Chondrocyte (in vitro differentiated cells): ENCODE results near the gene CDC42. TPM values are rescaled to one million over a fixed set of nuclear protein-coding genes. Genes with fewer than 3 reads are reported as not detected.
"Not testable (repeated sequence)": the region's sequence is repeated elsewhere in the genome, so short reads cannot be mapped to it uniquely, and the experiment has no call there.

Source experiments
- DNase-seq: peaks from one replicate; pipeline ENCODE4 v3.0.0; 2021; ENCODE audit warnings: mixed read lengths, low spot score
- H3K27ac Mint-ChIP-seq: one replicate; pipeline ENCODE4 v1.8.0; 2021; ENCODE audit warnings: mild to moderate bottlenecking, moderate library complexity, mixed read lengths; ENCODE audit not compliant: unreplicated experiment
- H3K27me3 Mint-ChIP-seq: 2 replicates; pipeline ENCODE4 v1.8.0; 2021; ENCODE audit warnings: low read depth, mixed read lengths
- H3K36me3 Mint-ChIP-seq: 2 replicates; pipeline ENCODE4 v1.8.0; 2021; ENCODE audit warnings: low read depth, mixed read lengths
- H3K4me1 Mint-ChIP-seq: 2 replicates; pipeline ENCODE4 v1.8.0; 2021; ENCODE audit warnings: low read depth, mild to moderate bottlenecking, mixed read lengths
- H3K4me3 Mint-ChIP-seq: one replicate; pipeline ENCODE4 v1.8.0; 2021; ENCODE audit warnings: mild to moderate bottlenecking, moderate library complexity, mixed read lengths; ENCODE audit not compliant: unreplicated experiment
- H3K9me3 Mint-ChIP-seq: 2 replicates; pipeline ENCODE4 v1.8.0; 2021; ENCODE audit warnings: low read depth, mixed read lengths
- total RNA-seq: library from RNA; stranded (reverse); gene quantifications from 3 replicates; pipeline ENCODE4 v1.2.1, GENCODE V29; 2021
- TF ChIP-seq, protein P1 (sequence below): fragments of 200-600 bp; sonication (generic); IDR thresholded peaks from 2 replicates; pipeline ENCODE4 v1.5.0; 2021; ENCODE audit warnings: antibody characterized with exemption, mild to moderate bottlenecking, moderate library complexity

The CDC42 gene
- total RNA-seq, 1 donor from 2014 or later, result 272 TPM

- H3K36me3 Mint-ChIP-seq, result no peaks in the 10 kb centered on the region
- no peaks in the 10 kb centered on the region for H3K27me3 Mint-ChIP-seq
- no peak overlapping the region for H3K27ac Mint-ChIP-seq
- peaks cover 28% of the 10 kb centered on the region for H3K4me1 Mint-ChIP-seq
- TF ChIP-seq, protein P1, sequence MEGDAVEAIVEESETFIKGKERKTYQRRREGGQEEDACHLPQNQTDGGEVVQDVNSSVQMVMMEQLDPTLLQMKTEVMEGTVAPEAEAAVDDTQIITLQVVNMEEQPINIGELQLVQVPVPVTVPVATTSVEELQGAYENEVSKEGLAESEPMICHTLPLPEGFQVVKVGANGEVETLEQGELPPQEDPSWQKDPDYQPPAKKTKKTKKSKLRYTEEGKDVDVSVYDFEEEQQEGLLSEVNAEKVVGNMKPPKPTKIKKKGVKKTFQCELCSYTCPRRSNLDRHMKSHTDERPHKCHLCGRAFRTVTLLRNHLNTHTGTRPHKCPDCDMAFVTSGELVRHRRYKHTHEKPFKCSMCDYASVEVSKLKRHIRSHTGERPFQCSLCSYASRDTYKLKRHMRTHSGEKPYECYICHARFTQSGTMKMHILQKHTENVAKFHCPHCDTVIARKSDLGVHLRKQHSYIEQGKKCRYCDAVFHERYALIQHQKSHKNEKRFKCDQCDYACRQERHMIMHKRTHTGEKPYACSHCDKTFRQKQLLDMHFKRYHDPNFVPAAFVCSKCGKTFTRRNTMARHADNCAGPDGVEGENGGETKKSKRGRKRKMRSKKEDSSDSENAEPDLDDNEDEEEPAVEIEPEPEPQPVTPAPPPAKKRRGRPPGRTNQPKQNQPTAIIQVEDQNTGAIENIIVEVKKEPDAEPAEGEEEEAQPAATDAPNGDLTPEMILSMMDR, result no peak
- no peaks in the 10 kb centered on the region for H3K9me3 Mint-ChIP-seq
- H3K4me3 Mint-ChIP-seq, result peak overlapping the region; percentile 95
- no peak for DNase-seq
Measured at GRCh38 chr1:22026924-22027289, 25.6 kb upstream of the CDC42 start.

- Mint-ChIP-seq H3K27ac (no peak overlapping the region), H3K4me3 (no peak overlapping the region), H3K36me3 (no peaks in the 10 kb centered on the region), H3K27me3 (no peaks in the 10 kb centered on the region), H3K9me3 (no peaks in the 10 kb centered on the region), H3K4me1 (peaks cover 8% of the 10 kb centered on the region)
- TF ChIP-seq, protein P1, result no peak
- DNase-seq, result no peak
Measured at GRCh38 chr1:22030057-22030456, 22.5 kb upstream of the CDC42 start.

GRCh38 chr1:22030473-22030872, 22.0 kb upstream of the CDC42 start:
- H3K27me3 Mint-ChIP-seq, result no peaks in the 10 kb centered on the region
- no peaks in the 10 kb centered on the region for H3K36me3 Mint-ChIP-seq
- H3K4me1 Mint-ChIP-seq, result peaks cover 8% of the 10 kb centered on the region
- no peak overlapping the region for H3K27ac Mint-ChIP-seq
- DNase-seq, result no peak
- no peak overlapping the region for H3K4me3 Mint-ChIP-seq
- H3K9me3 Mint-ChIP-seq, result no peaks in the 10 kb centered on the region
- TF ChIP-seq, protein P1, result no peak

DNA sequence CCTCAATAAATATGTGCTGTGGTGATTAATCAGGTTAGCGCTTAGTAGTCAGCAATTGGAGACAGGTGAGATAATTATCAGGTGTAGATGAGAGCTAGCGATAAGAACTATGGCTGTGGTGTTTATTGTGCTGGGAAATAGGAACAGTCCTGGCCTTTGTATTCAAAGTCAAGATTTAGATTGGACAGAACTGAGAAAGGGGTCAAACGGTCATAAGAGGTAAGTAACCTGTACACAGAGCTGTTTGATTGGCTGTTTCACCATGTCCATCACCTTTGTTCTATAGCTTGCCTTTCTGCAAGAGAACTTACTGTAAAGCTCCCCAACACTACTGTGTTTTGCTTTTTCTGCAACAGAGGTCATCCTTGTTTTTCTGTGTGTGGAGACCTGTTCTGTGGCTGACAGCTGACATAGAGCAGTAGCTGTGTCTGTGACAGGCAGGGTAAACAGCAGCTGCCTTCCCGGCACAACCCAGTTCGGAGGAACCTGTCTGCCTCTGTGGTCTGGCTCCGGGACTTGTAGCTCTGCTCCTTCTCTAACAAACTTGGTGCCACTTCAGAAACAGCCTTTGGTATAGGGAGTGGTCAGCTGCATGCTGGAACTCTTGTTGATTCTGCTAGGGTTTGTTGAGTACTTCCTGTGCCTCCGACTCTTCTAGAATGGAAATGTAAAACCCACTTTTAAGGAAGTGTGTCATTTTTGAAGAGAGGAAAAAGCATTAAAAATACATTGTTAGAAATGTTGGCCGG, 21.1 kb upstream of the CDC42 start:
- DNase-seq, result no peak
- Mint-ChIP-seq H3K9me3 (no peaks in the 10 kb centered on the region), H3K4me1 (peaks cover 2% of the 10 kb centered on the region), H3K36me3 (no peaks in the 10 kb centered on the region), H3K4me3 (no peak overlapping the region), H3K27me3 (no peaks in the 10 kb centered on the region), H3K27ac (no peak overlapping the region)
- TF ChIP-seq, protein P1, result no peak

DNA sequence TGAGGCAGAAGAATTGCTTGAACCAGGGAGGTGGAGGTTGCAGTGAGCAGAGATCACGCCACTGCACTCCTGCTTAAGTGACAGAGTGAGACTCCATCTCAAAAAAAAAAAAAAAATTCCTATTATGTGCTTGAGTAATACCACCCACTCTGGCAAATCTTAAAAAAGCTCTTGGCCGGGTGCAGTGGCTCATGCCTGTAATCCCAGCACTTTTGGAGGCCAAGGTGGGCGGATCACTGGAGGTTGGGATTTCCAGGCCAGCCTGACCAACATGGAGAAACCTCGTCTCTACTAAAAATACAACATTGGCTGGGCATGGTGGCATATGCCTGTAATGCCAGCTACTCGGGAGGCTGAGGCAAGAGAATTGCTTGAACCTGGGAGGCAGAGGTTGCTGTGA, 17.7 kb upstream of the CDC42 start:
- not testable (repeated sequence) for H3K4me3 Mint-ChIP-seq, H3K27me3 Mint-ChIP-seq, H3K36me3 Mint-ChIP-seq, DNase-seq, H3K27ac Mint-ChIP-seq, H3K4me1 Mint-ChIP-seq, H3K9me3 Mint-ChIP-seq

DNA sequence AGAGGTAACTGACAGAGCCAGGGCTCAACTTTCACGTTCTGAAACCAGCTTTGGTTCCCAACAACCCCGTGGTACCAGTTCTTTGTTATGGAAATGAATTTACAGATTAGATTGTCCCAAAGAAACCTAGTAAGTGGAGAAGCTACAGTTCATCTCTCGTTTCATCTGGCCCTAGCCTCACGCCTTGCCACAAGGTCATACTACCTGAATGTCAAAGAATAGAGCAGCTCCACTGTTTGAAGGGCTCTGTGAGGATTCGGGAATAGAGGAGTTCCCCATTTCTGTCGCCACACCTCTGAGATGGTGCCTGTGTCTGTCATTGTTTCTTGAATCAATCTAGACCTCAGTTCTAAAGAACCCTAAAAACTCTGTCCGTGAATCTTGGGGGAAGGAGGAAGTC, 15.0 kb upstream of the CDC42 start:
- no peak overlapping the region for H3K4me3 Mint-ChIP-seq
- no peaks in the 10 kb centered on the region for H3K9me3 Mint-ChIP-seq
- H3K27me3 Mint-ChIP-seq, result no peaks in the 10 kb centered on the region
- TF ChIP-seq, protein P1, result no peak
- H3K4me1 Mint-ChIP-seq, result peaks cover 8% of the 10 kb centered on the region
- no peak for DNase-seq
- H3K27ac Mint-ChIP-seq, result no peak overlapping the region
- H3K36me3 Mint-ChIP-seq, result no peaks in the 10 kb centered on the region
